RCC 7860 (cell line): Measurements from ENCODE around the gene TAP1.
"Not testable (repeated sequence)": the region's sequence is repeated elsewhere in the genome, so short reads cannot be mapped to it uniquely, and the experiment has no call there.

ENCODE experiments used
- DNase-seq: peaks from one replicate; pipeline ENCODE4 v3.0.0-alpha.2; 2015; ENCODE audit warnings: low spot score
- FAIRE-seq: peaks from 2 replicates; lab custom pipeline; 2012; peaks lifted over from hg19 to GRCh38; lab: Jason Lieb, UNC

The TAP1 gene

DNA sequence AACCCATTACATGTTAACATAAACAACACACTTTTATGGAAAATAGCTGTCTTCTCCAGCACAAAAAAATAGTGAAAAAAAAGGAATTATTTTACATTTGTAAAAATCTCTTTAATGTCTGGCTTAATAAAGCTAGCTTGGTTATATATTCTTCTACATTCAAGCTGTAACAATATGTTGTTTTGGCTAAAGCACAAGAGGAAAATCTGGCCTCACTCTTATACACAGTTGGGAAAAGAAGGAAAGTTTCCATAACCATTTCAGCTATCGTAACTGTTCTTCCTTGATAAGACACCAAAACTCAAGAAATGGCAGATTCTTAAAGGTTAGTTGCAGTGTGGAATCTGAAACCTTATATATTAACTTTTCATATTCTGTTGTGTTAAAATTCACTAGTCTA, 44.3 kb downstream of the TAP1 start:
- DNase-seq (no peak), FAIRE-seq (no peak)

DNA sequence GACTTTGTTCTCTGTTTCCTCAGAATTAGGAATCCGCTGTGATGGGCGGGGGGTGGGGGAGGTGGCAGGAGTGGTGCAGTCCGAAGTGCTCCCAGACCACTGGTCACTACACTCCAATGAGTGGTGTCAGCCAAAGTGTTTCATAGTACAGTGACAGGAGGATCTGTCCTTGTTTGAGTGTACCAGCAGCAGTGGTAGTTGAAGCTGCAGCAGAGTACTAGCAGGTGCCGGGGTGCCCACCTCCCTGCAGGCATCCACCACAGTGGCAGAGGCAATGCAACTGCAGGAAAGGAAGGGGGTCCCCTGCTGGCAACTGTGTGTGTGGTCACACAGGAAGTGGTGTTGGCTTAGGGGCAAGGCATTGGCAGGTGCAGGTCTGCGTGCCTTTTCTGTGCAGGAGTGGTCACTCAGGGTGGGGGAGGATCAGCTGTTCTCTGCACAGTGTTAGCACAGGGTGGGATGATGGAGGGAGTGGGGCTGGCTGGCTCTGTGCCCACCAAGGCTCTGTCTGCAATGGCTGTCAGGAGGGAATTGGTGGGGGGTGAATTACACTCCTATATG, 46.4 kb downstream of the TAP1 start:
- no peak for FAIRE-seq
- no peak for DNase-seq

DNA sequence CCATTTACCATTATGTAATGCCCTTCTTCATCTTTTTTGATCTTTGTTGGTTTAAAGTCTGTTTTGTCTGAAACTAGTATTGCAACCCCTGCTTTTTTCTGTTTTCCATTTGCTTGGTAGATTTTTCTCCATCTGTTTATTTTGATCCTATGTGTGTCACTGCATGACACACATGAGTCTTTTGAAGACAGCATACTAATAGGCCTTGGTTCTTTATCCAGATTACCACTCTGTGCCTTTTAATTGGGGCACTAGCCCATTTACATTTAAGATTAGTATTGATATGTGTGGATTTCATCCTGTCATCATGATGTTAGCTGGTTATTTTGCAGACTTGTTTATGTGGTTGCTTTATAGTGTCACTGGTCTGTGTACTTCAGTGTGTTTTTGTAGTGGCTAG, 48.1 kb downstream of the TAP1 start:
- not testable (repeated sequence) for FAIRE-seq, DNase-seq

DNA sequence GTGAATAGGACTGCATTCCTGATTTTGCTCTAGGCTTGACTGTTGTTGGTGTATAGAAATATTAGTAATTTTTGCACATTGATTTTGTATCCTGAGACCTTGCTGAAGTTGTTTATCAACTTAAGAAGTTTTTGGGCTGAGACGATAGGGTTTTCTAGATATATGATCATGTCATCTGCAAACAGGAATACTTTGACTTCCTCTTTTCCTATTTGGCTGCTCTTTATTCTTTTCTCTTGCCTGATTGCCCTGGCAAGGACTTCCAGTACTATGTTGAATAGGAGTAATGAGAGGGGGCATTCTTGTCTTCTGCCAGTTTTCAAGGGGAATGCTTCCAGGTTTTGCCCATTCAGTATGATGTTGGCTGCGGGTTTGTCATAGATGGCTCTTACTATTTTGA, 50.1 kb downstream of the TAP1 start:
- DNase-seq (no peak), FAIRE-seq (no peak)

DNA sequence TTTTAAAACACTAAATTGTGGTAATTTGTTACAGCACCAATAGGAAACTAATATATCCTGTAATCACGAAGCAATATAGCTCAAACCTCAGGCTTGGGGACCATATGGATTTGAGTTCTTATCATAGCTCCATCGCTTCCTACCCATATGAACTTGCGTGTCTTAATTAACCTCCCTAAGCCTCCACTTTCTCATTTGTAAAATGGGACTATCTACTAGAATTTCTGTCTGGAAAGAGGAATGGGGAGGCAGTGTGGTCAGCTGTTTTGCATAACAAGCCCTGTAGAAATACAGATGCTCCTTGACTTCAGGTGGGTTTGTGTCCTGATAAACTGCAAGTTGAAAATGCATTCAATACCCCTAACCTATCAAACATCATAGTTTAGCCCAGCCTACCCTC, 53.8 kb downstream of the TAP1 start:
- DNase-seq (no peak), FAIRE-seq (no peak)

DNA sequence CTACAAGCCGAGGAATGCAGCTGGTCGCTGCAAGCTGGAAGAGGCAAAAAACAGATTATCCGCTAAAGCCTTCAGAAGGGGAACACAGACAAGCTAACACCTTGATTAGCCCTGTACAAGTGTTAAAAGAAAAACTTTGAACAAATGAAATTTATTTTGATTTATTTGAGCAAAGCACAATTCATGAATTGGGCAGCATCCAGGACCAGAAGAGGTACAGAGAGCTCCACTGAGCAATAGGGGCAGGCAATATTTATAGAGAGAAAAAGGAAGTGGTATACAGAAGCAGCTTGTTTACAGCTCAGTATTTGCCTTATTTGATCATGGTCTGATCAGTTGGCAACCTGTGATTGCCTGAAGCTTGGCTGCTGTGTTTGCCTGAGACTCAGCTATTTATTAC, 54.3 kb downstream of the TAP1 start:
- DNase-seq: no peak
- no peak for FAIRE-seq

DNA sequence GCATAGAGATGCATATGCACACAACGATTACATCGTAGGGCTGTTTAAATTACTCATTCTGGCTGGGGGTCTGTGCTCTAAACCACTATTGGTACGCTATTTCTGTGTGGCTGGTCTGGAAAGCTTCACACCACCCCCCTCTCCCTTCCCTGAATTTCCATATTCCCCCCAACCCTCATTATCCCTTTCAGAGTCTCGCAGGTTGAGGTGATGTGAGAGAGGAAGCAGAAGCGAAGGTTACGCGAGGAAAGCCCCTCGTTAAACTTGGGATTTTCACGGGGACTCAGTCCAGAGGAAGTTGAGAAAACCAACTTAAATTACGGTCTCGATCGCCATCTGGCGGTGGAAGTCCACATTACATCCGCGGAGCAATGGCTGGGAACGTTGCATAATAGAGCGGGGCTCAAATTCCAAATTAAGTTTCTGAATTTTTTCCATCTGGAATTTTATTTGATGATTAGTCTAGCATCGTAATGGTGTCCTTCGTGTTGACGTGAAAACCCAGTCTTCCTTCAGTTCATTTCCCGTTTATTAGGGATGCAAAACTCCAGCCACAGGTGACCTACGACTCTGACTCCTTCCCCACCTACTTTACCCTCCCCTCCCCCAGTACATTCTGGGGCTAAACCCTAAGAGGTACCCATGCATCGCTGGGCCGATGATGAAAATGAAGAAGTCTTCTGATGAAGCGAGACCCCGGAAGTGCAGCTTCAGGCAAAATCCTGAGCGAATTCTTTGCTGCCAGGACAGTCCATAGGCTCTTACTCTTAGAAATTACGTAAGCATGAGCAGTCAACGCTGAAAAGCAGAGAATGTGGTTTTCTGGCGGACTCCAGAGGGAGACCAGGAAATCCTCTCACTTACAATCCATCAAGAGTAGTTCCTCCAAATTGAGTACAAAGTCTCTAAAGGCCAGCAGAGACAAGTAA, 56.4 kb downstream of the TAP1 start:
- peak; percentile 16 for DNase-seq
- FAIRE-seq: peak; percentile 44
